Activated naive CD4-positive, alpha-beta T cell treated with anti-CD3 and anti-CD28 coated beads, Interleukin-2, amount 50 U/mL, for 24 hours (primary cell): ENCODE results near the gene BTBD18.
A peak's percentile ranks its signal among the peaks of the same experiment; 100 is the strongest.
"Not testable (repeated sequence)": the region's sequence is repeated elsewhere in the genome, so short reads cannot be mapped to it uniquely, and the experiment has no call there.

Experiments
- H3K27ac Mint-ChIP-seq: one replicate; pipeline ENCODE4 v1.8.0; 2021; ENCODE audit warnings: mild to moderate bottlenecking, mixed read lengths
- H3K27me3 Mint-ChIP-seq: one replicate; pipeline ENCODE4 v1.8.0; 2021; ENCODE audit warnings: mixed read lengths
- H3K36me3 Mint-ChIP-seq: one replicate; pipeline ENCODE4 v1.8.0; 2021; ENCODE audit warnings: mixed read lengths
- H3K4me1 Mint-ChIP-seq: one replicate; pipeline ENCODE4 v1.8.0; 2021; ENCODE audit warnings: mixed read lengths
- H3K4me3 Mint-ChIP-seq: one replicate; pipeline ENCODE4 v1.8.0; 2021; ENCODE audit warnings: mild to moderate bottlenecking, mixed read lengths
- H3K9me3 Mint-ChIP-seq: one replicate; pipeline ENCODE4 v1.8.0; 2021; ENCODE audit warnings: mixed read lengths

The BTBD18 gene

GRCh38 chr11:57713835-57714234 is 37.8 kb downstream of the BTBD18 start:
- H3K36me3 Mint-ChIP-seq, result no peaks in the 10 kb centered on the region
- no peaks in the 10 kb centered on the region for H3K27me3 Mint-ChIP-seq
- peaks cover 42% of the 10 kb centered on the region for H3K4me1 Mint-ChIP-seq
- H3K9me3 Mint-ChIP-seq, result no peaks in the 10 kb centered on the region
- H3K4me3 Mint-ChIP-seq, result peak overlapping the region; percentile 100
- peak overlapping the region; percentile 65 for H3K27ac Mint-ChIP-seq

- H3K9me3 Mint-ChIP-seq, result no peaks in the 10 kb centered on the region
- no peaks in the 10 kb centered on the region for H3K27me3 Mint-ChIP-seq
- peaks cover 47% of the 10 kb centered on the region for H3K4me1 Mint-ChIP-seq
- H3K4me3 Mint-ChIP-seq, result peak within 1 kb of the TSS; percentile 100
- peak within 1 kb of the TSS; percentile 97 for H3K27ac Mint-ChIP-seq
- no peaks in the 10 kb centered on the region for H3K36me3 Mint-ChIP-seq
Measured at GRCh38 chr11:57712256-57713150, 39.1 kb downstream of the BTBD18 start, which contains the start of gene TMX2. Gene TMX2, plus strand, starts transcription at chr11:57712593. Its CDS starts 26 bp downstream, at chr11:57712619.

- Mint-ChIP-seq H3K36me3 (no peaks in the 10 kb centered on the region), H3K27ac (peak within 1 kb of the TSS; percentile 97), H3K4me3 (peak within 1 kb of the TSS; percentile 100), H3K4me1 (peaks cover 47% of the 10 kb centered on the region), H3K27me3 (no peaks in the 10 kb centered on the region), H3K9me3 (no peaks in the 10 kb centered on the region)
Measured at GRCh38 chr11:57711414-57712255, 40.0 kb downstream of the BTBD18 start, which contains the start of gene MED19. Gene MED19, minus strand, starts transcription at chr11:57712215. Its CDS starts 36 bp downstream, at chr11:57712179.

- H3K27ac Mint-ChIP-seq, result peak overlapping the region; percentile 69
Measured at GRCh38 chr11:57709802-57710367, 41.7 kb downstream of the BTBD18 start.

GRCh38 chr11:57705432-57705831 is 46.2 kb downstream of the BTBD18 start:
- Mint-ChIP-seq H3K27ac (peak overlapping the region; percentile 51), H3K4me1 (peaks cover 17% of the 10 kb centered on the region)
- not testable (repeated sequence) for H3K36me3 Mint-ChIP-seq, H3K27me3 Mint-ChIP-seq, H3K4me3 Mint-ChIP-seq, H3K9me3 Mint-ChIP-seq

More at GRCh38 chr11:57709802-57710367, 41.7 kb downstream of the BTBD18 start:
- Mint-ChIP-seq H3K4me3 (peak overlapping the region; percentile 0), H3K36me3 (no peaks in the 10 kb centered on the region), H3K9me3 (no peaks in the 10 kb centered on the region), H3K27me3 (no peaks in the 10 kb centered on the region), H3K4me1 (peaks cover 47% of the 10 kb centered on the region)

- H3K27me3 Mint-ChIP-seq, result no peaks in the 10 kb centered on the region
- H3K27ac Mint-ChIP-seq, result peak overlapping the region; percentile 72
- peaks cover 12% of the 10 kb centered on the region for H3K4me1 Mint-ChIP-seq
- H3K4me3 Mint-ChIP-seq, result no peak overlapping the region
- peaks cover 6% of the 10 kb centered on the region for H3K36me3 Mint-ChIP-seq
- H3K9me3 Mint-ChIP-seq, result no peaks in the 10 kb centered on the region
Measured at GRCh38 chr11:57704932-57705331, 46.7 kb downstream of the BTBD18 start.

GRCh38 chr11:57703341-57703740 is 48.3 kb downstream of the BTBD18 start:
- Mint-ChIP-seq H3K27ac (peak overlapping the region; percentile 41), H3K27me3 (no peaks in the 10 kb centered on the region), H3K36me3 (peaks cover 8% of the 10 kb centered on the region), H3K9me3 (no peaks in the 10 kb centered on the region), H3K4me3 (no peak overlapping the region), H3K4me1 (peaks cover 4% of the 10 kb centered on the region)

GRCh38 chr11:57700425-57700824 is 51.2 kb downstream of the BTBD18 start:
- H3K27ac Mint-ChIP-seq, result no peak overlapping the region
- H3K4me3 Mint-ChIP-seq, result no peak overlapping the region
- H3K27me3 Mint-ChIP-seq, result no peaks in the 10 kb centered on the region
- H3K4me1 Mint-ChIP-seq, result no peaks in the 10 kb centered on the region
- H3K36me3 Mint-ChIP-seq, result peaks cover 13% of the 10 kb centered on the region
- no peaks in the 10 kb centered on the region for H3K9me3 Mint-ChIP-seq

GRCh38 chr11:57699813-57700212 is 51.8 kb downstream of the BTBD18 start:
- H3K27ac Mint-ChIP-seq, result peak overlapping the region; percentile 57
- no peak overlapping the region for H3K4me3 Mint-ChIP-seq
- H3K27me3 Mint-ChIP-seq, result no peaks in the 10 kb centered on the region
- H3K4me1 Mint-ChIP-seq, result no peaks in the 10 kb centered on the region
- H3K36me3 Mint-ChIP-seq, result peaks cover 13% of the 10 kb centered on the region
- H3K9me3 Mint-ChIP-seq, result no peaks in the 10 kb centered on the region

GRCh38 chr11:57698843-57699365 is 52.7 kb downstream of the BTBD18 start:
- Mint-ChIP-seq H3K27ac (no peak overlapping the region), H3K27me3 (no peaks in the 10 kb centered on the region), H3K4me3 (no peak overlapping the region), H3K36me3 (peaks cover 11% of the 10 kb centered on the region), H3K4me1 (no peaks in the 10 kb centered on the region), H3K9me3 (no peaks in the 10 kb centered on the region)
